HL-60 (cell line): ENCODE results near the gene DPAGT1.
"Not testable (repeated sequence)": the region's sequence is repeated elsewhere in the genome, so short reads cannot be mapped to it uniquely, and the experiment has no call there.

Experiments used
- CTCF ChIP-seq: IDR thresholded peaks from one replicate; pipeline ENCODE4 v1.5.1; 2011; ENCODE audit warnings: low read length, control low read depth, inconsistent platforms; ENCODE audit not compliant: insufficient read depth
- GABPA ChIP-seq: IDR thresholded peaks from 2 replicates; pipeline ENCODE4 v1.6.1; 2012; ENCODE audit warnings: low read depth
- POLR2AphosphoS5 ChIP-seq: IDR thresholded peaks from 2 replicates; pipeline ENCODE4 v1.6.1; 2012; ENCODE audit warnings: low read depth

- TF ChIP-seq CTCF, GABPA, POLR2AphosphoS5: not testable (repeated sequence)
Observed at GRCh38 chr11:119139276-119139675, 37.6 kb upstream of the DPAGT1 start.
